Measurements from ENCODE around the gene FNDC3B.

Gene FNDC3B

GRCh38 chr3:172030181-172030580 is 9.2 kb upstream of the FNDC3B start:
- TF ChIP-seq CTCF (conservative IDR thresholded peaks at IDR 0.05; ENCODE audit: control insufficient read depth, insufficient read depth, low read depth, low read length): no peak
- no peak for DNase-seq (ENCODE audit: low read depth)
- no peak overlapping the region for H3K4me3 ChIP-seq (ENCODE audit: control insufficient read depth, low read depth, low read length)

GRCh38 chr3:172031996-172032395 is 7.4 kb upstream of the FNDC3B start:
- no peak for DNase-seq (ENCODE audit: low read depth)
- TF ChIP-seq CTCF (conservative IDR thresholded peaks at IDR 0.05; ENCODE audit: control insufficient read depth, insufficient read depth, low read depth, low read length): no peak
- H3K4me3 ChIP-seq (ENCODE audit: control insufficient read depth, low read depth, low read length): no peak overlapping the region

- DNase-seq (ENCODE audit: low read depth): no peak
- no peak for TF ChIP-seq CTCF (conservative IDR thresholded peaks at IDR 0.05; ENCODE audit: control insufficient read depth, insufficient read depth, low read depth, low read length)
- H3K4me3 ChIP-seq (ENCODE audit: control insufficient read depth, low read depth, low read length): no peak overlapping the region
Measured at GRCh38 chr3:172033396-172033795, 6.0 kb upstream of the FNDC3B start.

- TF ChIP-seq CTCF (conservative IDR thresholded peaks at IDR 0.05; ENCODE audit: control insufficient read depth, insufficient read depth, low read depth, low read length): peak; percentile 50
- DNase-seq (ENCODE audit: low read depth): no peak
- H3K4me3 ChIP-seq (ENCODE audit: control insufficient read depth, low read depth, low read length): no peak overlapping the region
Measured at GRCh38 chr3:172034786-172035685, 4.3 kb upstream of the FNDC3B start.

- TF ChIP-seq CTCF (conservative IDR thresholded peaks at IDR 0.05; ENCODE audit: control insufficient read depth, insufficient read depth, low read depth, low read length): no peak
- H3K4me3 ChIP-seq (ENCODE audit: control insufficient read depth, low read depth, low read length): no peak overlapping the region
- DNase-seq (ENCODE audit: low read depth): no peak
Measured at GRCh38 chr3:172036541-172037215, 2.7 kb upstream of the FNDC3B start.

GRCh38 chr3:172038798-172039435 is 461 bp upstream of the FNDC3B start:
- peak overlapping the region; percentile 75 for H3K4me3 ChIP-seq (ENCODE audit: control insufficient read depth, low read depth, low read length)
- no peak for TF ChIP-seq CTCF (conservative IDR thresholded peaks at IDR 0.05; ENCODE audit: control insufficient read depth, insufficient read depth, low read depth, low read length)
- peak; percentile 61 for DNase-seq (ENCODE audit: low read depth)

Measured in fibroblast of mammary gland (primary cell).